K562 (cell line): ENCODE data around the gene C11orf91. TPM values are rescaled to one million over a fixed set of nuclear protein-coding genes. Genes with fewer than 3 reads are reported as not detected.
A peak's percentile ranks its signal among the peaks of the same experiment; 100 is the strongest.

Experiments used
- BMI1 ChIP-seq: fragments of 150-350 bp; IDR thresholded peaks from 2 replicates; pipeline ENCODE4 v1.6.1; 2014; ENCODE audit warnings: low read length
- CCAR2 ChIP-seq: fragments of 200-400 bp; formaldehyde crosslinking; IDR thresholded peaks from 2 replicates; pipeline ENCODE4 v1.6.1; 2017; ENCODE audit warnings: mild to moderate bottlenecking, low read depth, low read length
- ETV6 ChIP-seq, 3 experiments: fragments of 150-350 bp in 1 of 3; sonication (generic) in 1 of 3; formaldehyde crosslinking in 1 of 3; IDR thresholded peaks; 2 replicates each; pipeline versions ENCODE4 v1.6.1 to v1.8.0; 2014 to 2022; ENCODE audit warnings: borderline replicate concordance in 2 of 3, low read depth in 2 of 3, antibody characterized with exemption in 1 of 3, low read length in 1 of 3, mild to moderate bottlenecking in 1 of 3, missing genetic modification reagents in 1 of 3
- RAD21 ChIP-seq, 2 experiments: fragments of 250-450 bp in 1 of 2; fragments of 450-650 bp in 1 of 2; sonication (Bioruptor Pico) in 1 of 2; formaldehyde crosslinking in 1 of 2; IDR thresholded peaks in 1 of 2; conservative IDR thresholded peaks in 1 of 2; 2 replicates each; pipeline versions ENCODE4 v1.4.0 to v1.8.0; 2020 to 2022; ENCODE audit warnings: mild to moderate bottlenecking in 2 of 2, moderate library complexity in 1 of 2
- RBM14 ChIP-seq: fragments of 200-400 bp; formaldehyde crosslinking; IDR thresholded peaks from 2 replicates; pipeline ENCODE4 v1.6.1; 2018; ENCODE audit warnings: low read depth, mild to moderate bottlenecking, low read length, moderate library complexity, borderline replicate concordance; ENCODE audit not compliant: insufficient read depth
- RBM17 ChIP-seq: fragments of 200-400 bp; formaldehyde crosslinking; IDR thresholded peaks from 2 replicates; pipeline ENCODE4 v1.6.1; 2017; ENCODE audit warnings: low read depth, mild to moderate bottlenecking, low read length, borderline replicate concordance
- RBM22 ChIP-seq: fragments of 200-400 bp; formaldehyde crosslinking; IDR thresholded peaks from 2 replicates; pipeline ENCODE4 v1.6.1; 2018; ENCODE audit warnings: low read length, low read depth; ENCODE audit not compliant: poor library complexity, severe bottlenecking
- RFX1 ChIP-seq: fragments of 450-650 bp; IDR thresholded peaks from 2 replicates; pipeline ENCODE4 v1.6.1; 2016; ENCODE audit warnings: mild to moderate bottlenecking, moderate library complexity
- RFX5 ChIP-seq: IDR thresholded peaks from 2 replicates; pipeline ENCODE4 v1.6.1; 2011; ENCODE audit warnings: low read depth, mild to moderate bottlenecking, improper control_type of control experiment, low read length
- ZNF140 ChIP-seq: fragments of 250-450 bp; sonication (Bioruptor Pico); IDR thresholded peaks from 2 replicates; pipeline ENCODE4 v1.8.0; 2021; ENCODE audit warnings: moderate library complexity, mild to moderate bottlenecking, inconsistent platforms
- ZNF766 ChIP-seq: fragments of 200-800 bp; sonication (Bioruptor generic); conservative IDR thresholded peaks from 2 replicates; pipeline ENCODE4 v1.6.1; 2016; ENCODE audit warnings: missing genetic modification characterization, missing compliant biosample characterization
- ZNF79 ChIP-seq: fragments of 250-450 bp; sonication (Bioruptor Pico); IDR thresholded peaks from 2 replicates; pipeline ENCODE4 v1.4.0; 2020; ENCODE audit warnings: low read depth, mild to moderate bottlenecking, moderate library complexity
- polyA plus RNA-seq, 8 experiments: library from polyadenylated mRNA; depleted of rRNA in 4 of 8; stranded (reverse) in 5 of 8; unstranded in 3 of 8; fragments of >200 nt; fragmentation: Nextera tagmentation in 2 of 8; fragmentation: Illumina TruSeq in 1 of 8; extraction: Ambion mirVana in 2 of 8; extraction: Trizol in 1 of 8; gene quantifications; 2 replicates each; pipeline versions ENCODE4 v1.2.1 to v1.2.3, GENCODE V29; 2011 to 2014; ENCODE audit warnings: inconsistent platforms in 1 of 8, missing spikeins in 1 of 8
- total RNA-seq, 7 experiments: library from RNA; depleted of rRNA in 6 of 7; stranded (reverse); fragments of >200 nt in 6 of 7; fragmentation: Illumina TruSeq in 2 of 7; extraction: Trizol in 2 of 7; gene quantifications; 2 replicates each; pipeline versions ENCODE4 v1.2.1 to v1.2.3, GENCODE V29; 2011 to 2021; ENCODE audit warnings: low replicate concordance in 1 of 7
- TF ChIP-seq, protein P1 (sequence below): fragments of 450-650 bp; formaldehyde crosslinking; IDR thresholded peaks from 2 replicates; pipeline ENCODE4 v1.4.0; 2022; ENCODE audit warnings: mild to moderate bottlenecking, moderate library complexity
- TF ChIP-seq, protein P2 (sequence below): sonication (generic); formaldehyde crosslinking; IDR thresholded peaks from 2 replicates; pipeline ENCODE4 v1.9.0; 2022; ENCODE audit warnings: mild to moderate bottlenecking, missing genetic modification reagents
- TF ChIP-seq, protein P3 (sequence below): IDR thresholded peaks from 2 replicates; pipeline ENCODE4 v1.6.1; 2011; ENCODE audit not compliant: insufficient read length; ENCODE audit errors: extremely low read depth
- TF ChIP-seq, protein P4 (sequence below): fragments of 250-450 bp; sonication (Bioruptor Pico); IDR thresholded peaks from 2 replicates; pipeline ENCODE4 v1.4.0; 2020
- TF ChIP-seq, protein P5 (sequence below), 2 experiments: fragments of 200-800 bp in 1 of 2; sonication (Bioruptor generic) in 1 of 2; sonication (generic) in 1 of 2; formaldehyde crosslinking in 1 of 2; IDR thresholded peaks in 1 of 2; conservative IDR thresholded peaks in 1 of 2; 2 replicates each; pipeline versions ENCODE4 v1.5.0 to v1.6.1; 2016 to 2020; ENCODE audit warnings: missing compliant biosample characterization in 1 of 2, missing genetic modification characterization in 1 of 2, missing genetic modification reagents in 1 of 2

C11orf91 gene
- total and polyA plus RNA-seq, 9 of the 15 experiments (the other 6 are each of a cell fraction or from before 2014, with no cell fraction given) = not detected

DNA sequence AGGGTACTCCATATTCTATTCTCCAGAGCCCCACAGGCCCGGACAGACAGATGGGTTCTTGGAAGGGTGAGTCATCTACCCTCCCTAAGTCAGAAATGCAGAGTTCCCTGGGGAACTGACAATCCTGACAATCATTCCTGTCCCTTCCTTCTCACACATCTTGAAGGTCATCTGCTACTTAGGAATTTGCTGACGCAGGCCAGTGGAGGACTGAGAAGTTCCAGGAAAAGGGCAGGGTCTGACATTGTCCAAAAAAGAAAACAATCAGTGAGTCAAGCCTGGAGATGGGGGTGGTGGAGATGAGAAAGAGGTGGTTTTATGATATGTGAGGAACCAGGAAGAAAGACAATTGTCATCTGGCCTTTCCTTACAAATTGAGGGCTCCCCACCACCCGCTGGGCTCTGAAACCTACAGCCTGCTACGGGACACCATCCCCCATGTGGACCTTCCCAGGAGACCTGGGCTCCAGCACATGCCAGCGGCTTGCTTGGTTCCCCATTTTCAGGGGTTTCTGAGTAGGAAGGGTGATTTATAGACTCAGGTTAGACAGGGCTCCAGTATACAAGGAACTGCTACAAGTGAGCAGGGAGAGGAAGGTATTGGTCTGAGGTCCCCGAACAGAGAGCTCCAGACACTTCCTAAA, 22.7 kb upstream of the C11orf91 start (continued):
- TF ChIP-seq, protein P1, sequence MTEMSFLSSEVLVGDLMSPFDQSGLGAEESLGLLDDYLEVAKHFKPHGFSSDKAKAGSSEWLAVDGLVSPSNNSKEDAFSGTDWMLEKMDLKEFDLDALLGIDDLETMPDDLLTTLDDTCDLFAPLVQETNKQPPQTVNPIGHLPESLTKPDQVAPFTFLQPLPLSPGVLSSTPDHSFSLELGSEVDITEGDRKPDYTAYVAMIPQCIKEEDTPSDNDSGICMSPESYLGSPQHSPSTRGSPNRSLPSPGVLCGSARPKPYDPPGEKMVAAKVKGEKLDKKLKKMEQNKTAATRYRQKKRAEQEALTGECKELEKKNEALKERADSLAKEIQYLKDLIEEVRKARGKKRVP (CRISPR knock-in tag) = no peak
- TF ChIP-seq, protein P2, sequence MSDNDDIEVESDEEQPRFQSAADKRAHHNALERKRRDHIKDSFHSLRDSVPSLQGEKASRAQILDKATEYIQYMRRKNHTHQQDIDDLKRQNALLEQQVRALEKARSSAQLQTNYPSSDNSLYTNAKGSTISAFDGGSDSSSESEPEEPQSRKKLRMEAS (CRISPR knock-in tag) = no peak
- TF ChIP-seq, protein P3, sequence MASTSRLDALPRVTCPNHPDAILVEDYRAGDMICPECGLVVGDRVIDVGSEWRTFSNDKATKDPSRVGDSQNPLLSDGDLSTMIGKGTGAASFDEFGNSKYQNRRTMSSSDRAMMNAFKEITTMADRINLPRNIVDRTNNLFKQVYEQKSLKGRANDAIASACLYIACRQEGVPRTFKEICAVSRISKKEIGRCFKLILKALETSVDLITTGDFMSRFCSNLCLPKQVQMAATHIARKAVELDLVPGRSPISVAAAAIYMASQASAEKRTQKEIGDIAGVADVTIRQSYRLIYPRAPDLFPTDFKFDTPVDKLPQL = no peak
- TF ChIP-seq RBM14 (no peak), BMI1 (no peak), RFX1 (no peak), RBM22 (no peak), RBM17 (no peak), CCAR2 (no peak), ZNF766 (CRISPR knock-in tag) (0 out of 2 replicates have a peak, but pooled peaks have one; percentile 23), RAD21 (CRISPR knock-in tag; conservative IDR thresholded peaks at IDR 0.05 in 1 of 2, IDR thresholded peaks at IDR 0.05 in 1 of 2) (no peak), ZNF140 (no peak), ZNF79 (CRISPR knock-in tag) (no peak), RFX5 (no peak), ETV6 (IDR thresholded peaks at IDR 0.05; ENCODE audit: borderline replicate concordance in 1 of 2, low read depth in 2 of 2, low read length in 1 of 2) (no peak), ETV6 (CRISPR knock-in tag; IDR thresholded peaks at IDR 0.05; ENCODE audit: borderline replicate concordance) (no peak)
- TF ChIP-seq, protein P4, sequence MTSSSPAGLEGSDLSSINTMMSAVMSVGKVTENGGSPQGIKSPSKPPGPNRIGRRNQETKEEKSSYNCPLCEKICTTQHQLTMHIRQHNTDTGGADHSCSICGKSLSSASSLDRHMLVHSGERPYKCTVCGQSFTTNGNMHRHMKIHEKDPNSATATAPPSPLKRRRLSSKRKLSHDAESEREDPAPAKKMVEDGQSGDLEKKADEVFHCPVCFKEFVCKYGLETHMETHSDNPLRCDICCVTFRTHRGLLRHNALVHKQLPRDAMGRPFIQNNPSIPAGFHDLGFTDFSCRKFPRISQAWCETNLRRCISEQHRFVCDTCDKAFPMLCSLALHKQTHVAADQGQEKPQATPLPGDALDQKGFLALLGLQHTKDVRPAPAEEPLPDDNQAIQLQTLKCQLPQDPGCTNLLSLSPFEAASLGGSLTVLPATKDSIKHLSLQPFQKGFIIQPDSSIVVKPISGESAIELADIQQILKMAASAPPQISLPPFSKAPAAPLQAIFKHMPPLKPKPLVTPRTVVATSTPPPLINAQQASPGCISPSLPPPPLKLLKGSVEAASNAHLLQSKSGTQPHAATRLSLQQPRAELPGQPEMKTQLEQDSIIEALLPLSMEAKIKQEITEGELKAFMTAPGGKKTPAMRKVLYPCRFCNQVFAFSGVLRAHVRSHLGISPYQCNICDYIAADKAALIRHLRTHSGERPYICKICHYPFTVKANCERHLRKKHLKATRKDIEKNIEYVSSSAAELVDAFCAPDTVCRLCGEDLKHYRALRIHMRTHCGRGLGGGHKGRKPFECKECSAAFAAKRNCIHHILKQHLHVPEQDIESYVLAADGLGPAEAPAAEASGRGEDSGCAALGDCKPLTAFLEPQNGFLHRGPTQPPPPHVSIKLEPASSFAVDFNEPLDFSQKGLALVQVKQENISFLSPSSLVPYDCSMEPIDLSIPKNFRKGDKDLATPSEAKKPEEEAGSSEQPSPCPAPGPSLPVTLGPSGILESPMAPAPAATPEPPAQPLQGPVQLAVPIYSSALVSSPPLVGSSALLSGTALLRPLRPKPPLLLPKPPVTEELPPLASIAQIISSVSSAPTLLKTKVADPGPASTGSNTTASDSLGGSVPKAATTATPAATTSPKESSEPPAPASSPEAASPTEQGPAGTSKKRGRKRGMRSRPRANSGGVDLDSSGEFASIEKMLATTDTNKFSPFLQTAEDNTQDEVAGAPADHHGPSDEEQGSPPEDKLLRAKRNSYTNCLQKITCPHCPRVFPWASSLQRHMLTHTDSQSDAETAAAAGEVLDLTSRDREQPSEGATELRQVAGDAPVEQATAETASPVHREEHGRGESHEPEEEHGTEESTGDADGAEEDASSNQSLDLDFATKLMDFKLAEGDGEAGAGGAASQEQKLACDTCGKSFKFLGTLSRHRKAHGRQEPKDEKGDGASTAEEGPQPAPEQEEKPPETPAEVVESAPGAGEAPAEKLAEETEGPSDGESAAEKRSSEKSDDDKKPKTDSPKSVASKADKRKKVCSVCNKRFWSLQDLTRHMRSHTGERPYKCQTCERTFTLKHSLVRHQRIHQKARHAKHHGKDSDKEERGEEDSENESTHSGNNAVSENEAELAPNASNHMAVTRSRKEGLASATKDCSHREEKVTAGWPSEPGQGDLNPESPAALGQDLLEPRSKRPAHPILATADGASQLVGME (CRISPR knock-in tag) = no peak
- TF ChIP-seq, protein P5, sequence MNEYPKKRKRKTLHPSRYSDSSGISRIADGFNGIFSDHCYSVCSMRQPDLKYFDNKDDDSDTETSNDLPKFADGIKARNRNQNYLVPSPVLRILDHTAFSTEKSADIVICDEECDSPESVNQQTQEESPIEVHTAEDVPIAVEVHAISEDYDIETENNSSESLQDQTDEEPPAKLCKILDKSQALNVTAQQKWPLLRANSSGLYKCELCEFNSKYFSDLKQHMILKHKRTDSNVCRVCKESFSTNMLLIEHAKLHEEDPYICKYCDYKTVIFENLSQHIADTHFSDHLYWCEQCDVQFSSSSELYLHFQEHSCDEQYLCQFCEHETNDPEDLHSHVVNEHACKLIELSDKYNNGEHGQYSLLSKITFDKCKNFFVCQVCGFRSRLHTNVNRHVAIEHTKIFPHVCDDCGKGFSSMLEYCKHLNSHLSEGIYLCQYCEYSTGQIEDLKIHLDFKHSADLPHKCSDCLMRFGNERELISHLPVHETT (CRISPR knock-in tag; conservative IDR thresholded peaks at IDR 0.05 in 1 of 2, IDR thresholded peaks at IDR 0.05 in 1 of 2) = no peak
